MV-4-11 (cell line): ENCODE measurements around the gene RHOB.

Experiments
- DNase-seq: peaks from one replicate; lab custom pipeline; 2025; lab: John Stamatoyannopoulos, UW

RHOB gene

GRCh38 chr2:20438334-20439192 is 8.3 kb upstream of the RHOB start:
- peak; percentile 36 for DNase-seq

GRCh38 chr2:20439193-20439475 is 7.7 kb upstream of the RHOB start:
- DNase-seq, result no peak

GRCh38 chr2:20439503-20439902 is 7.4 kb upstream of the RHOB start:
- peak; percentile 96 for DNase-seq

- no peak for DNase-seq
These were observed 6.8 kb upstream of the RHOB start for GRCh38 chr2:20440001-20440560.

GRCh38 chr2:20443276-20443920 is 3.5 kb upstream of the RHOB start:
- peak; percentile 40 for DNase-seq

GRCh38 chr2:20444101-20444992 is 2.5 kb upstream of the RHOB start:
- DNase-seq, result no peak

- no peak for DNase-seq
These were observed 1.6 kb upstream of the RHOB start for GRCh38 chr2:20444993-20445910.

GRCh38 chr2:20446255-20446916 is 488 bp upstream of the RHOB start:
- DNase-seq, result no peak

GRCh38 chr2:20447437-20448245 is 767 bp downstream of the RHOB start:
- no peak for DNase-seq

- no peak for DNase-seq
These were observed 1.5 kb downstream of the RHOB start for GRCh38 chr2:20448246-20448976.

- DNase-seq, result no peak
These were observed 2.1 kb downstream of the RHOB start for GRCh38 chr2:20448977-20449306.

- DNase-seq, result no peak
These were observed 2.8 kb downstream of the RHOB start for GRCh38 chr2:20449501-20450200.

- DNase-seq, result no peak
These were observed 3.5 kb downstream of the RHOB start for GRCh38 chr2:20450201-20450999.

GRCh38 chr2:20451000-20451290 is 4.1 kb downstream of the RHOB start:
- DNase-seq, result no peak

- DNase-seq, result no peak
These were observed 4.5 kb downstream of the RHOB start for GRCh38 chr2:20451341-20451740.

GRCh38 chr2:20451761-20452499 is 5.1 kb downstream of the RHOB start:
- DNase-seq, result no peak

GRCh38 chr2:20452551-20452950 is 5.7 kb downstream of the RHOB start:
- no peak for DNase-seq
